ENCODE data around the gene ULK1.

ULK1 gene

DNA sequence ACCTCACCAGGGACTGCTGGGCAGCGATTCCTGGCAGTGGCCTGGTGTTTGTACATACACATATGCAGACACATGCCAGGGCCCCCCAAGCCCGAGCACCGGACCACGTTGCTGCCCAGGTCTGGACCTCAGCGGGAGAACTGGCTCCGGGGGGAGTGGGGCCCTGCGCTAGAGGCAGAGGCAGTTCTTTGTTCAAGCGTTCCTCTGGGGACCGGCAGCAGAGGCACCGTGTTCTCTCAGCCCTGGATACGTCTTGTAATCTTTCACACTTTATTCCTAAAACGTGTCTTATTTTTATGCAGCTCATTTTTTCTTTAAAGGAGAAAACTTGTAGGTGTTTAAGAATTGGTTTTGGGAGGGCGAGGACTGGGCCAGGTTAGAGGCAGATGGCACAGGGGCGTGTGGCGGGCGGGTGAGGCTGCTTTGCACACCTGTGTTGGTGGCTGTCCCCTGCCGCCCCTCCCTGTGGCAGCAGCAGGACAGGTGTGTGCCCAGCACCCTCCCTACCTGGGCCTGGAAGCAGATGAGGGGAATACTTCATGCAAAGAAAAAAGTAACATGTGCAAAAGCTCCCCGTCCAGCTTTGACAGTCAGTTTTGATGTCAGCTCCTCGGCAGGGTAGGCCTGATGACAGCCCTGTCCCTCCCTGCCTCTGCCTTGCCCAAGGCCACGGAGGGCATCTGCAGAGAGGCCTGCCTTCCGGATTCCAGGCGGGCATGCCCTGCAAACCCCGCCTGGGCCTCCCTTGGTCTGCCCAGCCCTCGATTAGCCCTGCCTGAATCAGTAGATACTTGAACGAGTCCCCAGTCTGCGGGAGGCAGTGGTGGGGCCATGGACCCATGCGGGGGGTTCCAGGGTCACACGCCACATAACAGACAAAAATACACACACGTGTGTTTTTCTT, 27.7 kb downstream of the ULK1 start:
- no peak for DNase-seq

- DNase-seq: no peak
Measured at GRCh38 chr12:131922772-131923171, 28.4 kb downstream of the ULK1 start.

GRCh38 chr12:131923260-131923659, 28.8 kb downstream of the ULK1 start:
- no peak for DNase-seq

DNA sequence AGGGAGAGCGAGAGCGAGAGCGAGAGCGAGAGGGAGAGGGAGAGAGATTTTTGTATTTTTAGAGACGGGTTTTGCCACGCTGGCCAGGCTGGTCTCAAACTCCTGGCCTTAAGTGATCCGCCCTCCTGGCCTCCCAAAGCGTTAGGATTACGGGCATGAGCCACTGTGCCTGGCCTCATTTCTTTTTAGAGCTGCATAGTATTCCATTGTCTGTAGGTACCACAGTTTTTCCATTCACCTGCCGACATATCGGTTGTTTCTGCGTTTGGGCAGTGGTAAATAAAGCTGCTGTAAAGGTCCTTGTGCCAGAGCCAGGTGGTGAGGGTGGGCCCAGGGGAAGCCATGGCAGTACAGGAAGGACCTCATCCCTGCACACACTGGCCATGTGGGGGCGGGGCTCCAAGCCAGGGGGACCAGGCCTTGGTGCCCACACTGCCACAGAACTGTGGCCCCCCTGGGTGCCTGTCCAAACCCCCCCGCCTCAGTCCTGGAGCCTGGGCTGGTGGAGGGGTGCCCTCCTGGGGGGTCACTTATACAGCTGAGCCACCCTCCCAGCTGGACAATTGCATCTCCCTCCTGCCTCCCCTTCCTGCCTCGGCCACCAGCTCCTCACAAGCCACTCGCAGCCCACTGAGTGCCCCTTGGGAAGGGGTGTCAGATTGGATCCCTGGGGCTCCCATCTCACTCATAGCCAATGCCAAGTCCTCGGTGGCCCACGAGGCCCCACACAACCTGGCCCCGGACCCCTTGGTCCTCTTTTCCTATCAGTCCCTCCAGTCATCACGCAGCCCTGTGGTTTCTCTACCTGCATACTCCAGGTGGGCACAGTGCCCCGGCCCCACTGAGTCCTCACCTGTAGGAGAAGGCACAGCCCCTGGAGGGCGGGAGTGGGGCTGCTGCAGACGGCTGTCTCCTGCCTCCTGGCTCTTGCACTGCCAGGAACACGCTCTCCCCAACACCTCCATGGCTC, 33.0 kb downstream of the ULK1 start:
- no peak for DNase-seq

GRCh38 chr12:131928080-131928710, 33.8 kb downstream of the ULK1 start:
- no peak for DNase-seq

GRCh38 chr12:131928711-131929580, 34.5 kb downstream of the ULK1 start, which contains the start of gene PUS1:
Gene PUS1 (plus strand): TSS chr12:131929276. CDS start chr12:131929723, 447 bp downstream.
- peak; percentile 87 for DNase-seq

GRCh38 chr12:131929581-131930456, 35.4 kb downstream of the ULK1 start:
- no peak for DNase-seq

- no peak for DNase-seq
Measured at GRCh38 chr12:131930510-131930909, 36.1 kb downstream of the ULK1 start.

GRCh38 chr12:131933387-131933786, 39.0 kb downstream of the ULK1 start:
- DNase-seq: no peak

- no peak for DNase-seq
Measured at GRCh38 chr12:131934535-131934934, 40.1 kb downstream of the ULK1 start.

GRCh38 chr12:131938082-131938481, 43.7 kb downstream of the ULK1 start:
- no peak for DNase-seq

GRCh38 chr12:131939007-131939406, 44.6 kb downstream of the ULK1 start:
- no peak for DNase-seq

DNA sequence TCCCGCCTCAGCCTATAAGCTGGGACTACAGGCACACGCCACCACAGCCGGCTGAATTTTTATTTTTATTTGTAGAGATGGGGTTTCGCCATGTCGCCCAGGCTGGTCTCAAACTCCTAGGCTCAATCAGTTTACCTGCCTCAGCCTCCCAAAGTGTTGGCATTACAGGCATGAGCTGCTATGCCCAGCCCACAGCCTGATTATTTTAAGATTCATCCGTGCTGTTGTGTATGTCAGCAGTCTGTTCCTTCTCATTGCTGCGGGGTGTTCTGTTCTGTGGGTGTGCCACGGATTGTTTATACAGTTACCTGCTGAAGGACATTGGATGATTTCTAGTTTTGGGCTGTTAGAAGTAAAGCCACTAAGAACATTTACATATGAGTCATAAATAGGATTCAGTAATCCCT, 45.7 kb downstream of the ULK1 start:
- DNase-seq: no peak

DNA sequence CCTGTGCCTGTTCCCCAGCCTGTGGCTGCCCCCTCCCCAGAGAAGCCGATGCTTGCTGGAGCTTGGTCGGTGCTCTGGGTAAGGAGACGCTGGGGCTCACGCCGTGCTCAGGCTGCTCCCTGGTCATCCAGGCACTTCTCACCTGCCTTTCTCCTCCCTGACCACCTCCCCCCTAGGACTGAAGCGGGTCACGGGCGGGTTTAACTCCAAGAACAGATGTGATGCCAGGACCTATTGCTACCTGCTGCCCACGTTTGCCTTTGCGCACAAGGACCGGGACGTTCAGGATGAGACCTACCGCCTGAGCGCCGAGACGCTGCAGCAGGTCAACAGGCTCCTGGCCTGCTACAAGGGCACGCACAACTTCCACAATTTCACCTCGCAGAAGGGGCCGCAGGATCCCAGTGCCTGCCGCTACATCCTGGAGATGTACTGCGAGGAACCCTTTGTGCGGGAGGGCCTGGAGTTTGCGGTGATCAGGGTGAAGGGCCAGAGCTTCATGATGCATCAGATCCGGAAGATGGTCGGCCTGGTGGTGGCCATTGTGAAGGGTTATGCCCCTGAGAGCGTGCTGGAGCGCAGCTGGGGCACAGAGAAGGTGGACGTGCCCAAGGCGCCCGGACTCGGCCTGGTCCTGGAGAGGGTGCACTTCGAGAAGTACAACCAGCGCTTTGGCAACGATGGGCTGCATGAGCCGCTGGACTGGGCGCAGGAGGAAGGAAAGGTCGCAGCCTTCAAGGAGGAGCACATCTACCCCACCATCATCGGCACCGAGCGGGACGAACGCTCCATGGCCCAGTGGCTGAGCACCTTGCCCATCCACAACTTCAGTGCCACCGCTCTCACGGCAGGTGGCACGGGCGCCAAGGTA, 46.9 kb downstream of the ULK1 start:
- DNase-seq: no peak

DNA sequence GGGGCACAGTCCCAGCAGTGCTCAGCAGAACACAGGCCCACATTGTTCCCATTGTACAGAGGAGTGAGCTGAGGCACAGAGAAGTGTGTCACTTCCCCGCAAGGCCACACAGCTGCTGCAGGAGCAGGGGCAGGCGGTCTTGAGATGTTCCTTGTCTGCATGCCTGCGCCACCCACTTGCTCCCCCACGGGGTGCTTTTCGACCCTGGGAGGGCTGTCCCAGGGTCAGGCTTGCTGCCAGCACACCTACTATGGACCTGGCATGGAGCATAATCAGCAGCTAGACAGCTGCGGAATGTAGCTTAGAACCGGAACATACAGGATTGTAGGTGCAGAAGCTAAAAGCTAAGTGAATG, 47.5 kb downstream of the ULK1 start:
- no peak for DNase-seq

- DNase-seq: no peak
Measured at GRCh38 chr12:131942671-131943070, 48.2 kb downstream of the ULK1 start.

GRCh38 chr12:131943389-131943788, 49.0 kb downstream of the ULK1 start:
- DNase-seq: no peak

GRCh38 chr12:131943876-131944275, 49.5 kb downstream of the ULK1 start:
- DNase-seq: no peak

DNA sequence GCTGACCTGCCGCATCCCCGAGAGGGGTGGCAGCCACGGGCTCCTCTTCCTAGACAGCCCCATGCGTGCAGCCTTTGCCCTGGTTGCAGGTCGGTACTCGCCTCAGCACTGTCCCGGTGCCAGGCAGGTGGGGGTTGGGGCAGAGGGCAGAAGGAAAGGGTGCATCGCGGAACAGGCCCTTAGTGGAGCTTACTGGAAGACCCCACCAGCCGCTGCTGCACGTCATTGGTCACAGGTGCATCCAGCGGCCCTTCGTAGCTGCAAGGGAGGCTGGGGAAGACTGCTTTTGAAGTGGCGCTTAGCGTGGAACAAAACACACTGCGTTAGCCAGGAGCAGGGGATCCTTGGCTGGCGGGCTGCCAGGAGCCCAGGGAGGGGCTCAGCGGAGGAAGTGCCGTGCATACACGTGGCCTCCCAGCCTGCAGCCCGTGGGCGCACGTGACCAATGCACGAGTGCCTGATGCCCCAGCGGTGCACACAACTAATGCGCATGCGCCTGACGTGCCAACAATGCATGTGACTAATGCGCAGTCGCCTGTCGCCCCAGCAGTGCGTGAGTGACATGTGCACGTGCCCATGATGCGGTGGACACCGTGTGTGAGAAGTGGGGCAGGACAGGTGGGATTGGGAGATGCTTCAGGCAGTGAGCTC, 50.3 kb downstream of the ULK1 start:
- DNase-seq: no peak

DNA sequence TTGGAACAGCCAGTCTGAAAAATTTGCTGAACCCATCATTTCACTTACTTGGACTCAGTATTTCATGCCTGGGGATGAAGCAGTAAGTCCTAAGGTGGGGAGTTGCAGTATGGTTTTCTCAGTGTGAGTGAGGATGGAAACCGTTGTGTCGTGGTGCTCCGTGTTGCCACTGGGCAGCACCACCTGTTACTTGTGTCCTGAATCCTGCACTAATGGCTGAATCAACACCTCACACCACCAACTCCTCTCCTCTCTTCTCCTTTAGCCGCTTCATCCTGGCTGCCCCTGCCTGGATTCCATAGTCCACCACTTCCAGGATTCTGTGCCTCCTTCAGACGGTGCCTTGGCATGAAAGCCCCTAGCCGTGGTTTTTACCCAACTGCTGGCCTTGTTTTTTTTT, 52.3 kb downstream of the ULK1 start:
- DNase-seq: no peak

Measured in DMS79 treated with DMSO at 0.1 percent for 48 hours (cell line).